GM12801 (cell line): ENCODE data around the gene CFAP299.

Experiments used
- CTCF ChIP-seq: IDR thresholded peaks from one replicate; pipeline ENCODE4 v1.5.1; 2011; ENCODE audit warnings: control low read depth; ENCODE audit not compliant: insufficient read length; ENCODE audit errors: extremely low read depth

Gene CFAP299

GRCh38 chr4:80459918-80460473 lies 124.5 kb downstream of the CFAP299 start:
- TF ChIP-seq CTCF: no peak

GRCh38 chr4:80461412-80461811 lies 125.9 kb downstream of the CFAP299 start:
- TF ChIP-seq CTCF: no peak

- TF ChIP-seq CTCF: no peak
Measured at GRCh38 chr4:80462621-80463091, 127.1 kb downstream of the CFAP299 start.

GRCh38 chr4:80463509-80463908 lies 128.0 kb downstream of the CFAP299 start:
- TF ChIP-seq CTCF: no peak

GRCh38 chr4:80465238-80465637 lies 129.7 kb downstream of the CFAP299 start:
- TF ChIP-seq CTCF: no peak

GRCh38 chr4:80465736-80466135 lies 130.2 kb downstream of the CFAP299 start:
- TF ChIP-seq CTCF: no peak

GRCh38 chr4:80466618-80467017 lies 131.1 kb downstream of the CFAP299 start:
- TF ChIP-seq CTCF: no peak
